ENCODE results near the gene HOOK2. TPM values are rescaled to one million over a fixed set of nuclear protein-coding genes. Genes with fewer than 3 reads are reported as not detected.
"Not testable (repeated sequence)": the region's sequence is repeated elsewhere in the genome, so short reads cannot be mapped to it uniquely, and the experiment has no call there.

The HOOK2 gene
- total and polyA plus RNA-seq, 5 donors: 9.3 to 22.9 (median 17.2) TPM

- H3K9me3 ChIP-seq (ENCODE audit: control insufficient read depth, low read length): no peaks in the 10 kb centered on the region
These were observed 26.3 kb upstream of the HOOK2 start, which contains the start of the genes PRDX2 and THSD8 for GRCh38 chr19:12801466-12802266. Gene PRDX2 (minus strand): TSS chr19:12801800. CDS start chr19:12801261, 539 bp downstream. Gene THSD8 (plus strand): TSS chr19:12802069. CDS start chr19:12802072, 3 bp downstream.

DNA sequence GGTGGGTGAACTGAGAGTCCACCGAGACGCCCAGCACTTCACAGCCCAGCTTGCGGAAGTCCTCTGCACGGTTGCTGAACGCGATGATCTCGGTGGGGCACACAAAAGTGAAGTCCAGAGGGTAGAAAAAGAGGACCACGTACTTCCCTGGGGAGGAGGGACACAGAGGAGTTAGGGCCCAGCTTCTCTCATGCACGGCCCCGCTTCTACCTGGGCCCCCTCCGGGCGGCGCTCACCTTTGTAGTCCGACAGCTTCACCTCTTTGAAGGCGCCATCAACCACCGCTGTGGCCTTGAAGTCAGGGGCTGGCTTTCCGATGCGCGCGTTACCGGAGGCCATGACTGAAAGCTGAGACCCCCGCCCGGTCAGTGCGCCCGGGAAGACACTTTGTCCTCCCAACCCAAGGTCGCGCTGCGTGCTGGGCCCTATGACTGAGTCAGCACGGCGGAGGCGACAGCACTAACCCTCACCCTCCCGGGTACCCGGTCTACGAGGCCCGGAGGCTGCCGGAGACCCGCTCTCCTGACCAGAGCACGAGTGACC lies 25.6 kb upstream of the HOOK2 start:
- ATAC-seq: peak; percentile 37 to 41
- Histone ChIP-seq H3K27me3 (ENCODE audit: control insufficient read depth, insufficient read depth) (no peaks in the 10 kb centered on the region), H3K9me3 (ENCODE audit: control insufficient read depth, low read length) (no peaks in the 10 kb centered on the region), H3K4me3 (ENCODE audit: low read length) (peak overlapping the region; percentile 69), H3K27ac (ENCODE audit: low read length) (peak overlapping the region; percentile 67), H3K4me1 (ENCODE audit: control insufficient read depth, insufficient read depth, low read length) (peaks cover 5% of the 10 kb centered on the region)
- intact Hi-C loops (cut with DNase I): loop anchor here in 3 of 4 donors (5.0 kb wide), 1 partner anchor 34 kb away; no protein-coding TSS in a partner anchor
- peak in 2 of 3 donors; percentile 64 to 74 for DNase-seq
- WGBS: 9% methylated on average over 38 of the region's 38 CpGs

More at GRCh38 chr19:12801466-12802266, 26.3 kb upstream of the HOOK2 start, which contains the start of the genes PRDX2 and THSD8:
- Histone ChIP-seq H3K27me3 (ENCODE audit: control insufficient read depth, insufficient read depth) (no peaks in the 10 kb centered on the region), H3K4me3 (ENCODE audit: low read length) (peak within 1 kb of the TSS; percentile 69), H3K27ac (ENCODE audit: low read length) (peak within 1 kb of the TSS; percentile 67), H3K4me1 (ENCODE audit: control insufficient read depth, insufficient read depth, low read length) (peaks cover 5% of the 10 kb centered on the region)
- intact Hi-C loops (cut with DNase I): loop anchor here in 3 of 4 donors (5.0 kb wide), 1 partner anchor 34 kb away; no protein-coding TSS in a partner anchor
- under 1% methylated on average over 78 of the region's 78 CpGs for WGBS
- peak; percentile 85 to 89 for ATAC-seq
- DNase-seq: peak; percentile 81 to 93 (median 93)

- WGBS: 79% methylated on average over 1 of the region's 1 CpG
- no peak overlapping the region for H3K4me3 ChIP-seq (ENCODE audit: low read length)
These were observed 25.1 kb upstream of the HOOK2 start for GRCh38 chr19:12800466-12800770.

DNA sequence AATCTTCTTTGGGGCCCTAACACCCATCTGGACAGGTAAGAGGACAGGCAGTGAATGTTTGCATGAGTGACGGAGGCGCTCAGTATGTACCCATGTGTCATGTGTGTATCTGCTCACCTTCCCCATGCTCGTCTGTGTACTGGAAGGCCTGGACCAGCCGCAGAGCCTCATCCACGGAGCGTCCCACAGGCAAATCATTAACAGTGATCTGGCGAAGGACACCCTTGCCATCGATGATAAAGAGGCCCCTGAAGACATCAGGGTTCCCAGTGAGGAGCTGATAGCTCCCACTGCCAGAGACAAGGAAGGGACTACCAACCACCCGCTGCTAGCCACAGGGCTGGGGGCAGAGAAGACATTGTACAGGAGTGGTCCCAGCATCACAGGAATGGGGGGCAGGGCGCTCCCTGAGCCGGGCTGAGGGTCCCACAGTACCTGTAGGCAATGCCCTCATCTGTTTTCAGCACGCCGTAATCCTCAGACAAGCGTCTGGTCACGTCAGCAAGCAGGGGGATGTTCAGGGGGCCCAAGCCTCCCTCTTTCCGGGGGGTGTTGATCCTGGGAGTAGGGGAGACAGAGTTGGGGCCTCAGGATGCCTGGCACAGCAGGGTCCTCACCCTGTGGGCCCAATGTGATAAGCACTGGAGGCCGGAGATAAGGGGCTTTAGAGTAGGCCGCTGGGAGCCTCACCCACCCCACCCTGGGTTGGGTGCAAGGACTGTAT lies 24.6 kb upstream of the HOOK2 start:
- no peak overlapping the region for H3K4me3 ChIP-seq (ENCODE audit: low read length)
- H3K27ac ChIP-seq (ENCODE audit: low read length): no peak overlapping the region
- H3K27me3 ChIP-seq (ENCODE audit: control insufficient read depth, insufficient read depth): no peaks in the 10 kb centered on the region
- intact Hi-C loops (cut with DNase I): loop anchor here in 3 of 4 donors (5.0 kb wide), 1 partner anchor 33 kb away; no protein-coding TSS in a partner anchor
- peaks cover 5% of the 10 kb centered on the region for H3K4me1 ChIP-seq (ENCODE audit: control insufficient read depth, insufficient read depth, low read length)
- ATAC-seq: no peak
- H3K9me3 ChIP-seq (ENCODE audit: control insufficient read depth, low read length): no peaks in the 10 kb centered on the region
- peak in 1 of 3 donors; percentile 40 for DNase-seq
- 86% methylated on average over 18 of the region's 18 CpGs for WGBS

More at GRCh38 chr19:12800466-12800770, 25.1 kb upstream of the HOOK2 start:
- Histone ChIP-seq H3K27ac (ENCODE audit: low read length) (no peak overlapping the region), H3K9me3 (ENCODE audit: control insufficient read depth, low read length) (no peaks in the 10 kb centered on the region), H3K4me1 (ENCODE audit: control insufficient read depth, insufficient read depth, low read length) (peaks cover 5% of the 10 kb centered on the region), H3K27me3 (ENCODE audit: control insufficient read depth, insufficient read depth) (no peaks in the 10 kb centered on the region)
- ATAC-seq (no peak), DNase-seq (no peak)
- intact Hi-C loops (cut with DNase I): loop anchor here in 3 of 4 donors (5.0 kb wide), 1 partner anchor 33 kb away; no protein-coding TSS in a partner anchor

- intact Hi-C loops (cut with DNase I): loop anchor here in 1 of 4 donors (2.0 kb wide), 1 partner anchor 21 kb away; no protein-coding TSS in a partner anchor
- 95% methylated on average over 7 of the region's 7 CpGs for WGBS
- H3K4me1 ChIP-seq (ENCODE audit: control insufficient read depth, insufficient read depth, low read length); H3K27ac ChIP-seq (ENCODE audit: low read length); H3K9me3 ChIP-seq (ENCODE audit: control insufficient read depth, low read length); DNase-seq; H3K4me3 ChIP-seq (ENCODE audit: low read length); H3K27me3 ChIP-seq (ENCODE audit: control insufficient read depth, insufficient read depth); ATAC-seq: not testable (repeated sequence)
These were observed 22.3 kb upstream of the HOOK2 start for GRCh38 chr19:12797607-12798006.

DNA sequence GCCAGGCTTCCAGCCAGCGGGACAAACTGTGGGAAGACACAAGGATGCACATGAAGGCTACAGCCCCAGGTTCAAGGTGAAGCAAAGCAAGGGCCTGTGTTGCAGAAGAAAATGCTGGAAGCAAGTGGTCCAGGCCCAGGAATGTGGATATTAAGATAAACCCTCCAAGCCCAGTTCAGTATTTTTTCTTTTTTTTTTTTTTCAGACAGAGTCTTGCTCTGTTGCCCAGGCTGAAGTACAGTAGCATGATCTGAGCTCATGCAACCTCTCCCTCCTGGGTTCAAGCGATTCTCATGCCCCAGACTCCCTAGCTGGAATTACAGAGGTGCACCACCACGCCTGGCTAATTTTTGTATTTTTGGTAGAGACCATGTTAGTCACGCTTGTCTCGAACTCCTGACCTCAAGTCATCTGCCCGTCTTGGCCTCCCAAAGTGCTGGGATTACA lies 21.8 kb upstream of the HOOK2 start:
- no peak overlapping the region for H3K27ac ChIP-seq (ENCODE audit: low read length)
- intact Hi-C loops (cut with DNase I): loop anchor here in 1 of 4 donors (2.0 kb wide), 1 partner anchor 20 kb away; no protein-coding TSS in a partner anchor
- no peak for ATAC-seq

GRCh38 chr19:12796146-12797071 lies 21.1 kb upstream of the HOOK2 start:
- no peaks in the 10 kb centered on the region for H3K27me3 ChIP-seq (ENCODE audit: control insufficient read depth, insufficient read depth)
- peak; percentile 79 to 85 (median 82) for DNase-seq
- peak; percentile 10 for ATAC-seq
- H3K4me3 ChIP-seq (ENCODE audit: low read length): no peak overlapping the region
- no peaks in the 10 kb centered on the region for H3K9me3 ChIP-seq (ENCODE audit: control insufficient read depth, low read length)
- H3K27ac ChIP-seq (ENCODE audit: low read length): peak overlapping the region; percentile 13
- peaks cover 5% of the 10 kb centered on the region for H3K4me1 ChIP-seq (ENCODE audit: control insufficient read depth, insufficient read depth, low read length)
- intact Hi-C loops (cut with DNase I): loop anchor here in 1 of 4 donors (2.0 kb wide), 1 partner anchor 20 kb away; no protein-coding TSS in a partner anchor
- 10% methylated on average over 18 of the region's 18 CpGs for WGBS

More for the DNA sequence above, 21.8 kb upstream of the HOOK2 start:
- 94% methylated on average over 6 of the region's 6 CpGs for WGBS
- Histone ChIP-seq H3K27me3 (ENCODE audit: control insufficient read depth, insufficient read depth) (no peaks in the 10 kb centered on the region), H3K9me3 (ENCODE audit: control insufficient read depth, low read length) (no peaks in the 10 kb centered on the region), H3K4me1 (ENCODE audit: control insufficient read depth, insufficient read depth, low read length) (peaks cover 5% of the 10 kb centered on the region), H3K4me3 (ENCODE audit: low read length) (no peak overlapping the region)
- DNase-seq: peak in 1 of 3 donors; percentile 7

- no peaks in the 10 kb centered on the region for H3K9me3 ChIP-seq (ENCODE audit: control insufficient read depth, low read length)
- 92% methylated on average over 9 of the region's 9 CpGs for WGBS
- H3K4me1 ChIP-seq (ENCODE audit: control insufficient read depth, insufficient read depth, low read length): no peaks in the 10 kb centered on the region
- intact Hi-C loops (cut with DNase I): loop anchor here in 1 of 4 donors (2.0 kb wide), 1 partner anchor 16 kb away; no protein-coding TSS in a partner anchor
- no peak overlapping the region for H3K4me3 ChIP-seq (ENCODE audit: low read length)
- no peaks in the 10 kb centered on the region for H3K27me3 ChIP-seq (ENCODE audit: control insufficient read depth, insufficient read depth)
- peak in 2 of 3 donors; percentile 28 to 45 for DNase-seq
- no peak for ATAC-seq
- H3K27ac ChIP-seq (ENCODE audit: low read length): no peak overlapping the region
These were observed 19.6 kb upstream of the HOOK2 start for GRCh38 chr19:12794971-12795381.

GRCh38 chr19:12794196-12794941 lies 19.0 kb upstream of the HOOK2 start:
- DNase-seq: peak in 1 of 3 donors; percentile 42
- no peaks in the 10 kb centered on the region for H3K27me3 ChIP-seq (ENCODE audit: control insufficient read depth, insufficient read depth)
- H3K27ac ChIP-seq (ENCODE audit: low read length): peak overlapping the region; percentile 93
- ATAC-seq: no peak
- H3K4me1 ChIP-seq (ENCODE audit: control insufficient read depth, insufficient read depth, low read length): no peaks in the 10 kb centered on the region
- H3K9me3 ChIP-seq (ENCODE audit: control insufficient read depth, low read length): no peaks in the 10 kb centered on the region
- intact Hi-C loops (cut with DNase I): loop anchor here in 1 of 4 donors (2.0 kb wide), 1 partner anchor 16 kb away; no protein-coding TSS in a partner anchor
- H3K4me3 ChIP-seq (ENCODE audit: low read length): peak overlapping the region; percentile 82
- 71% methylated on average over 7 of the region's 7 CpGs for WGBS
